ENCODE measurements around the gene ADAMTS14.
A peak's percentile ranks its signal among the peaks of the same experiment; 100 is the strongest.

Gene ADAMTS14

GRCh38 chr10:70797840-70798239 lies 125.5 kb downstream of the ADAMTS14 start:
- H3K4me3 ChIP-seq (ENCODE audit: low read depth, low read length) = no peak overlapping the region
- TF ChIP-seq CTCF (IDR thresholded peaks at IDR 0.05; ENCODE audit: low read depth, low read length) = no peak
- TF ChIP-seq MAX (IDR thresholded peaks at IDR 0.05; ENCODE audit: low read depth, low read length) = no peak
- TF ChIP-seq MYC (IDR thresholded peaks at IDR 0.05; ENCODE audit: low read depth, low read length) = no peak
- no peak for TF ChIP-seq POLR2A (IDR thresholded peaks at IDR 0.05; ENCODE audit: extremely low read depth, insufficient read length)
- DNase-seq (ENCODE audit: low read depth) = no peak

GRCh38 chr10:70799124-70799523 lies 126.8 kb downstream of the ADAMTS14 start:
- DNase-seq (ENCODE audit: low read depth) = peak; percentile 63
- H3K4me3 ChIP-seq (ENCODE audit: low read depth, low read length) = no peak overlapping the region
- TF ChIP-seq MYC (IDR thresholded peaks at IDR 0.05; ENCODE audit: low read depth, low read length) (no peak), MAX (IDR thresholded peaks at IDR 0.05; ENCODE audit: low read depth, low read length) (no peak), CTCF (IDR thresholded peaks at IDR 0.05; ENCODE audit: low read depth, low read length) (no peak), POLR2A (IDR thresholded peaks at IDR 0.05; ENCODE audit: extremely low read depth, insufficient read length) (no peak)

GRCh38 chr10:70801854-70802253 lies 129.5 kb downstream of the ADAMTS14 start:
- TF ChIP-seq MAX (IDR thresholded peaks at IDR 0.05; ENCODE audit: low read depth, low read length) (no peak), POLR2A (IDR thresholded peaks at IDR 0.05; ENCODE audit: extremely low read depth, insufficient read length) (no peak)
- DNase-seq (ENCODE audit: low read depth) = no peak
- H3K4me3 ChIP-seq (ENCODE audit: low read depth, low read length) = no peak overlapping the region

GRCh38 chr10:70803775-70804420 lies 131.6 kb downstream of the ADAMTS14 start:
- no peak for DNase-seq (ENCODE audit: low read depth)
- no peak overlapping the region for H3K4me3 ChIP-seq (ENCODE audit: low read depth, low read length)
- no peak for TF ChIP-seq CTCF (IDR thresholded peaks at IDR 0.05; ENCODE audit: low read depth, low read length)
- TF ChIP-seq MYC (IDR thresholded peaks at IDR 0.05; ENCODE audit: low read depth, low read length) = no peak
- no peak for TF ChIP-seq MAX (IDR thresholded peaks at IDR 0.05; ENCODE audit: low read depth, low read length)
- no peak for TF ChIP-seq POLR2A (IDR thresholded peaks at IDR 0.05; ENCODE audit: extremely low read depth, insufficient read length)

GRCh38 chr10:70804421-70804808 lies 132.1 kb downstream of the ADAMTS14 start:
- DNase-seq (ENCODE audit: low read depth) = no peak
- no peak for TF ChIP-seq MYC (IDR thresholded peaks at IDR 0.05; ENCODE audit: low read depth, low read length)
- TF ChIP-seq MAX (IDR thresholded peaks at IDR 0.05; ENCODE audit: low read depth, low read length) = no peak
- no peak for TF ChIP-seq POLR2A (IDR thresholded peaks at IDR 0.05; ENCODE audit: extremely low read depth, insufficient read length)
- no peak for TF ChIP-seq CTCF (IDR thresholded peaks at IDR 0.05; ENCODE audit: low read depth, low read length)

GRCh38 chr10:70805619-70806215 lies 133.4 kb downstream of the ADAMTS14 start:
- H3K4me3 ChIP-seq (ENCODE audit: low read depth, low read length) = no peak overlapping the region
- no peak for TF ChIP-seq CTCF (IDR thresholded peaks at IDR 0.05; ENCODE audit: low read depth, low read length)
- no peak for TF ChIP-seq MAX (IDR thresholded peaks at IDR 0.05; ENCODE audit: low read depth, low read length)
- no peak for TF ChIP-seq MYC (IDR thresholded peaks at IDR 0.05; ENCODE audit: low read depth, low read length)
- no peak for TF ChIP-seq POLR2A (IDR thresholded peaks at IDR 0.05; ENCODE audit: extremely low read depth, insufficient read length)
- DNase-seq (ENCODE audit: low read depth) = no peak

More at GRCh38 chr10:70804421-70804808, 132.1 kb downstream of the ADAMTS14 start:
- no peak overlapping the region for H3K4me3 ChIP-seq (ENCODE audit: low read depth, low read length)

Measured in NB4 (cell line).